ENCODE data around the gene GAB2. TPM values are rescaled to one million over a fixed set of nuclear protein-coding genes. Genes with fewer than 3 reads are reported as not detected.

Gene GAB2
- total RNA-seq, 1 experiment from 2014 or later, result 4.2 TPM

DNA sequence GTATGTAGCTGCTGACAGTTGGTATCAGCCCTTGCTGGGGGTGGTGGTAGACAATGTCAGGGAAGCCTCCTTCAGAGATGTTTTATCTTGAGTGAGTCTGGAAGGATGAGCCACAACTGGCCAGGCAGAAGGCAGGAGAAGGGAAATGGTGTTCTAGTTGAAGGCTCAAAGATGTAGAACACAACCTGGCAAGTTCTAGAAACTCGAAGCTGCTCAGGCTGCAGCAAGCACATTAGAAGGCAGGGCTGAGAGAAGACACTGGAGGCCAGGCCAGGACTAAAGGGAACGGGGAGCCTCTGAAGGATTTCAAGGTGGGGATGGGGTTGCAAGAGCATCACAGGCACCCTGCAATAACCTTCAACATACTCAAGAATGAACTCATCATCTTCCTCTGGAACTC is 188.5 kb downstream of the GAB2 start:
- ChIA-PET POLR2A (interaction anchor here (2.0 kb wide), 1 partner anchor 335 kb away, joined by 17 read pairs; no protein-coding TSS in a partner anchor), CTCF (interaction anchor here (0.6 to 6.5 kb wide), 11 partner anchors 9 to 734 kb away, joined by 3 to 98 read pairs (median 5); partner anchors contain the start of gene KCTD14)
- Mint-ChIP-seq H3K36me3 (ENCODE audit: insufficient read depth, unreplicated experiment) (no peaks in the 10 kb centered on the region), H3K27me3 (ENCODE audit: insufficient read depth, unreplicated experiment) (no peaks in the 10 kb centered on the region), H3K4me3 (ENCODE audit: unreplicated experiment) (no peak overlapping the region), H3K4me1 (ENCODE audit: insufficient read depth, unreplicated experiment) (peaks cover 8% of the 10 kb centered on the region), H3K27ac (ENCODE audit: low read depth, unreplicated experiment) (no peak overlapping the region), H3K9me3 (ENCODE audit: unreplicated experiment) (no peaks in the 10 kb centered on the region)
- intact Hi-C loops (cut with micrococcal nuclease), result no loop called here
- no peak for DNase-seq (ENCODE audit: unreplicated experiment)
- TF ChIP-seq, protein P1, sequence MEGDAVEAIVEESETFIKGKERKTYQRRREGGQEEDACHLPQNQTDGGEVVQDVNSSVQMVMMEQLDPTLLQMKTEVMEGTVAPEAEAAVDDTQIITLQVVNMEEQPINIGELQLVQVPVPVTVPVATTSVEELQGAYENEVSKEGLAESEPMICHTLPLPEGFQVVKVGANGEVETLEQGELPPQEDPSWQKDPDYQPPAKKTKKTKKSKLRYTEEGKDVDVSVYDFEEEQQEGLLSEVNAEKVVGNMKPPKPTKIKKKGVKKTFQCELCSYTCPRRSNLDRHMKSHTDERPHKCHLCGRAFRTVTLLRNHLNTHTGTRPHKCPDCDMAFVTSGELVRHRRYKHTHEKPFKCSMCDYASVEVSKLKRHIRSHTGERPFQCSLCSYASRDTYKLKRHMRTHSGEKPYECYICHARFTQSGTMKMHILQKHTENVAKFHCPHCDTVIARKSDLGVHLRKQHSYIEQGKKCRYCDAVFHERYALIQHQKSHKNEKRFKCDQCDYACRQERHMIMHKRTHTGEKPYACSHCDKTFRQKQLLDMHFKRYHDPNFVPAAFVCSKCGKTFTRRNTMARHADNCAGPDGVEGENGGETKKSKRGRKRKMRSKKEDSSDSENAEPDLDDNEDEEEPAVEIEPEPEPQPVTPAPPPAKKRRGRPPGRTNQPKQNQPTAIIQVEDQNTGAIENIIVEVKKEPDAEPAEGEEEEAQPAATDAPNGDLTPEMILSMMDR (IDR thresholded peaks at IDR 0.05; ENCODE audit: unreplicated experiment), result no peak
- no TSS peak for BruUV-seq (replicated peaks)

DNA sequence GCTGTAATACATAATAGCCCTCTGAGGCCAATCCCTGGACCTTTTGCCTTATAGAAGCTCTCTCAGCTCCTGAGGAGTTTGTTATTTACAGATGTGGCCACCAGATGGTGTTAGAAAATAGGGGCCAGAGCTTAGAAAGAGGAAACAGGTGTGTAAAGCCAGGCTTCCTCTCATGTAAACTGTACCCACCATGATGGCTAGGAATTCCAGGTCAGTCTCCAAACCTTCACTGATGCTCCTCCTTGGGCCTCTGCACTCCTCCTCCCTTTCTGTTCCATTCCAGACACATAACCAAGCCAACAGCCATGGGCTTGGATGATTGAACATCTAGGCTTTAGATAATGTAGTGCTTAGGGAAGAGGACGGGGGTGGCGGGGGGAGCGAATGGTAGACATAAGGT is 189.2 kb downstream of the GAB2 start:
- no peak overlapping the region for H3K27ac Mint-ChIP-seq (ENCODE audit: low read depth, unreplicated experiment)
- BruUV-seq (replicated peaks), result no TSS peak
- no peaks in the 10 kb centered on the region for H3K27me3 Mint-ChIP-seq (ENCODE audit: insufficient read depth, unreplicated experiment)
- intact Hi-C loops (cut with micrococcal nuclease), result loop anchor here (1.0 kb wide), 3 partner anchors 191 to 336 kb away; no protein-coding TSS in a partner anchor
- no peak overlapping the region for H3K4me3 Mint-ChIP-seq (ENCODE audit: unreplicated experiment)
- no peaks in the 10 kb centered on the region for H3K36me3 Mint-ChIP-seq (ENCODE audit: insufficient read depth, unreplicated experiment)
- TF ChIP-seq, protein P1 (IDR thresholded peaks at IDR 0.05; ENCODE audit: unreplicated experiment), result peak; percentile 47
- H3K9me3 Mint-ChIP-seq (ENCODE audit: unreplicated experiment), result no peaks in the 10 kb centered on the region
- ChIA-PET CTCF (interaction anchor here (0.6 to 6.5 kb wide), 37 partner anchors 10 to 1981 kb away, joined by 3 to 98 read pairs (median 4); partner anchors contain the start of gene KCTD14), POLR2A (interaction anchor here (0.8 to 2.0 kb wide), 4 partner anchors 39 to 336 kb away, joined by 3 to 17 read pairs (median 4); partner anchors contain the start of gene GAB2)
- DNase-seq (ENCODE audit: unreplicated experiment), result peak; percentile 63
- peaks cover 8% of the 10 kb centered on the region for H3K4me1 Mint-ChIP-seq (ENCODE audit: insufficient read depth, unreplicated experiment)

DNA sequence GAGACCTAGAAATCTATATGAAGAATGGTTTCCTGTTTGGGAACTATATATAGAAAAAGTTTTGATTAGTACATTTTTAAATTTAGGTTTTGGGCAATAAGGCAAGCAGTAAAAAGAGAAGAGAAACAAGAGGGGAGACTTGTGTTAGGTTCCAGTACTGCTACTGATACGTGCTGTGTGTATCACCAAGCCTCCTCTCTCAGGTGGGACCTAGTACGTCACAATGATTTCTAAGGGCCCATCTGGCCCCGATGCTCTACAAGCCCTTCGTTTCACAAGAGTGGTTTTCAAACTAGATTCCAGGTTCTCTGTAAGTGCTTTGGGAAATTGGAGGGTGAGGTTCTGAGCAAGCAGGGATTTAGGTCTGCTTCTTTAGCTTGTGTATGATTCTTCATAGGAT is 189.7 kb downstream of the GAB2 start:
- H3K9me3 Mint-ChIP-seq (ENCODE audit: unreplicated experiment), result no peaks in the 10 kb centered on the region

More for the DNA sequence above, 189.7 kb downstream of the GAB2 start:
- H3K27ac Mint-ChIP-seq (ENCODE audit: low read depth, unreplicated experiment), result no peak overlapping the region
- no peaks in the 10 kb centered on the region for H3K27me3 Mint-ChIP-seq (ENCODE audit: insufficient read depth, unreplicated experiment)
- TF ChIP-seq, protein P1 (IDR thresholded peaks at IDR 0.05; ENCODE audit: unreplicated experiment), result no peak
- H3K36me3 Mint-ChIP-seq (ENCODE audit: insufficient read depth, unreplicated experiment), result no peaks in the 10 kb centered on the region
- no peak overlapping the region for H3K4me3 Mint-ChIP-seq (ENCODE audit: unreplicated experiment)
- BruUV-seq (replicated peaks), result no TSS peak
- POLR2A ChIA-PET, result interaction anchor here (0.8 to 2.0 kb wide), 4 partner anchors 38 to 336 kb away, joined by 3 to 17 read pairs (median 4); partner anchors contain the start of gene GAB2
- no peak for DNase-seq (ENCODE audit: unreplicated experiment)
- peaks cover 8% of the 10 kb centered on the region for H3K4me1 Mint-ChIP-seq (ENCODE audit: insufficient read depth, unreplicated experiment)
- intact Hi-C loops (cut with micrococcal nuclease), result loop anchor here (1.0 kb wide), 3 partner anchors 191 to 336 kb away; no protein-coding TSS in a partner anchor
- CTCF ChIA-PET, result interaction anchor here (0.6 to 6.5 kb wide), 38 partner anchors 11 to 1982 kb away, joined by 3 to 98 read pairs (median 4); no protein-coding TSS in a partner anchor
